ENCODE data around the gene FUNDC2.

The FUNDC2 gene

GRCh38 chrX:155105919-155106318, 79.3 kb downstream of the FUNDC2 start:
- H3K27ac ChIP-seq: no peak overlapping the region
- no peaks in the 10 kb centered on the region for H3K9me3 ChIP-seq
- H3K4me3 ChIP-seq (ENCODE audit: low read depth in 1 of 2, low read length in 1 of 2): no peak overlapping the region
- H3K4me1 ChIP-seq (ENCODE audit: control insufficient read depth in 1 of 2, insufficient read depth in 1 of 2, low read depth in 1 of 2, low read length in 1 of 2): no peaks in the 10 kb centered on the region
- H3K27me3 ChIP-seq: no peaks in the 10 kb centered on the region
- TF ChIP-seq CTCF (IDR thresholded peaks at IDR 0.05): no peak
- H3K36me3 ChIP-seq: no peaks in the 10 kb centered on the region

GRCh38 chrX:155108427-155108826, 81.8 kb downstream of the FUNDC2 start:
- H3K36me3 ChIP-seq: no peaks in the 10 kb centered on the region
- no peak overlapping the region for H3K4me3 ChIP-seq (ENCODE audit: low read depth in 1 of 2, low read length in 1 of 2)
- no peaks in the 10 kb centered on the region for H3K27me3 ChIP-seq
- no peak for TF ChIP-seq CTCF (IDR thresholded peaks at IDR 0.05)
- H3K9me3 ChIP-seq: no peaks in the 10 kb centered on the region
- H3K27ac ChIP-seq: no peak overlapping the region
- peaks cover 4 to 5% of the 10 kb centered on the region in 2 experiments for H3K4me1 ChIP-seq (ENCODE audit: control insufficient read depth in 1 of 2, insufficient read depth in 1 of 2, low read depth in 1 of 2, low read length in 1 of 2)

Data from neutrophil (primary cell).